ENCODE results near the gene CNTN2. TPM values are rescaled to one million over a fixed set of nuclear protein-coding genes. Genes with fewer than 3 reads are reported as not detected.

The CNTN2 gene
- total RNA-seq, 2 experiments from 2014 or later, result not detected

- intact Hi-C loops (cut with micrococcal nuclease), result loop anchor here (1.0 kb wide), 2 partner anchors 72 to 86 kb away; no protein-coding TSS in a partner anchor
- H3K4me1 Mint-ChIP-seq (ENCODE audit: low read depth), result peaks cover 2% of the 10 kb centered on the region
- DNase-seq, result no peak
- H3K27ac Mint-ChIP-seq, result no peak overlapping the region
- H3K36me3 Mint-ChIP-seq (ENCODE audit: low read depth), result no peaks in the 10 kb centered on the region
- CTCF ChIA-PET, result interaction anchor here (0.5 to 4.2 kb wide), 37 partner anchors 9 to 434 kb away, joined by 3 to 116 read pairs (median 5); no protein-coding TSS in a partner anchor
- no peaks in the 10 kb centered on the region for H3K9me3 Mint-ChIP-seq
- H3K4me3 Mint-ChIP-seq, result no peak overlapping the region
- no peaks in the 10 kb centered on the region for H3K27me3 Mint-ChIP-seq (ENCODE audit: low read depth)
Observed at GRCh38 chr1:205061227-205061626, 18.2 kb downstream of the CNTN2 start.

GRCh38 chr1:205061665-205062069, 18.7 kb downstream of the CNTN2 start:
- H3K27ac Mint-ChIP-seq, result no peak overlapping the region
- intact Hi-C loops (cut with micrococcal nuclease), result loop anchor here (1.0 kb wide), 2 partner anchors 72 to 86 kb away; no protein-coding TSS in a partner anchor
- CTCF ChIA-PET, result interaction anchor here (0.5 to 4.2 kb wide), 40 partner anchors 9 to 435 kb away, joined by 3 to 116 read pairs (median 4); partner anchors contain the start of gene RBBP5
- peak; percentile 90 for DNase-seq
- H3K4me1 Mint-ChIP-seq (ENCODE audit: low read depth), result peaks cover 2% of the 10 kb centered on the region
- H3K36me3 Mint-ChIP-seq (ENCODE audit: low read depth), result no peaks in the 10 kb centered on the region
- no peaks in the 10 kb centered on the region for H3K9me3 Mint-ChIP-seq
- no peak overlapping the region for H3K4me3 Mint-ChIP-seq
- no peaks in the 10 kb centered on the region for H3K27me3 Mint-ChIP-seq (ENCODE audit: low read depth)

GRCh38 chr1:205062319-205062718, 19.3 kb downstream of the CNTN2 start:
- Mint-ChIP-seq H3K4me3 (no peak overlapping the region), H3K9me3 (no peaks in the 10 kb centered on the region), H3K27ac (no peak overlapping the region), H3K4me1 (ENCODE audit: low read depth) (peaks cover 2% of the 10 kb centered on the region), H3K36me3 (ENCODE audit: low read depth) (no peaks in the 10 kb centered on the region), H3K27me3 (ENCODE audit: low read depth) (no peaks in the 10 kb centered on the region)
- no peak for DNase-seq
- intact Hi-C loops (cut with micrococcal nuclease), result no loop called here
- CTCF ChIA-PET, result interaction anchor here (0.6 to 4.2 kb wide), 21 partner anchors 8 to 357 kb away, joined by 3 to 116 read pairs (median 5); partner anchors contain the start of gene RBBP5

- Mint-ChIP-seq H3K4me3 (no peak overlapping the region), H3K9me3 (no peaks in the 10 kb centered on the region), H3K4me1 (ENCODE audit: low read depth) (peaks cover 2% of the 10 kb centered on the region), H3K36me3 (ENCODE audit: low read depth) (no peaks in the 10 kb centered on the region), H3K27ac (no peak overlapping the region), H3K27me3 (ENCODE audit: low read depth) (no peaks in the 10 kb centered on the region)
- intact Hi-C loops (cut with micrococcal nuclease), result no loop called here
- DNase-seq, result no peak
- CTCF ChIA-PET, result interaction anchor here (0.6 to 4.2 kb wide), 12 partner anchors 19 to 316 kb away, joined by 3 to 116 read pairs (median 8); no protein-coding TSS in a partner anchor
Observed at GRCh38 chr1:205062895-205063294, 19.9 kb downstream of the CNTN2 start.

GRCh38 chr1:205064301-205064700, 21.3 kb downstream of the CNTN2 start:
- CTCF ChIA-PET, result interaction anchor here (0.7 to 4.2 kb wide), 5 partner anchors 75 to 231 kb away, joined by 3 to 116 read pairs (median 36); no protein-coding TSS in a partner anchor
- no peaks in the 10 kb centered on the region for H3K9me3 Mint-ChIP-seq
- H3K4me3 Mint-ChIP-seq, result no peak overlapping the region
- H3K27ac Mint-ChIP-seq, result no peak overlapping the region
- peaks cover 2% of the 10 kb centered on the region for H3K4me1 Mint-ChIP-seq (ENCODE audit: low read depth)
- intact Hi-C loops (cut with micrococcal nuclease), result no loop called here
- DNase-seq, result no peak
- no peaks in the 10 kb centered on the region for H3K36me3 Mint-ChIP-seq (ENCODE audit: low read depth)
- H3K27me3 Mint-ChIP-seq (ENCODE audit: low read depth), result no peaks in the 10 kb centered on the region

- Mint-ChIP-seq H3K4me3 (no peak overlapping the region), H3K4me1 (ENCODE audit: low read depth) (peaks cover 2% of the 10 kb centered on the region)
- CTCF ChIA-PET, result interaction anchor here (3.8 kb wide), 1 partner anchor 92 kb away, joined by 36 read pairs; no protein-coding TSS in a partner anchor
Observed at GRCh38 chr1:205064741-205065316, 21.8 kb downstream of the CNTN2 start.

GRCh38 chr1:205065666-205066065, 22.7 kb downstream of the CNTN2 start:
- Mint-ChIP-seq H3K9me3 (no peaks in the 10 kb centered on the region), H3K4me1 (ENCODE audit: low read depth) (peaks cover 2% of the 10 kb centered on the region), H3K27me3 (ENCODE audit: low read depth) (no peaks in the 10 kb centered on the region), H3K4me3 (no peak overlapping the region), H3K27ac (no peak overlapping the region), H3K36me3 (ENCODE audit: low read depth) (no peaks in the 10 kb centered on the region)
- intact Hi-C loops (cut with micrococcal nuclease), result no loop called here
- CTCF ChIA-PET, result interaction anchor here (0.8 kb wide), 1 partner anchor 124 kb away, joined by 4 read pairs; no protein-coding TSS in a partner anchor
- DNase-seq, result no peak

More at GRCh38 chr1:205064741-205065316, 21.8 kb downstream of the CNTN2 start:
- DNase-seq, result no peak
- no peaks in the 10 kb centered on the region for H3K9me3 Mint-ChIP-seq
- intact Hi-C loops (cut with micrococcal nuclease), result no loop called here
- no peaks in the 10 kb centered on the region for H3K27me3 Mint-ChIP-seq (ENCODE audit: low read depth)
- H3K27ac Mint-ChIP-seq, result no peak overlapping the region
- H3K36me3 Mint-ChIP-seq (ENCODE audit: low read depth), result no peaks in the 10 kb centered on the region

GRCh38 chr1:205066141-205066818, 23.3 kb downstream of the CNTN2 start:
- Mint-ChIP-seq H3K27me3 (ENCODE audit: low read depth) (no peaks in the 10 kb centered on the region), H3K9me3 (no peaks in the 10 kb centered on the region), H3K36me3 (ENCODE audit: low read depth) (no peaks in the 10 kb centered on the region), H3K4me3 (no peak overlapping the region), H3K27ac (no peak overlapping the region), H3K4me1 (ENCODE audit: low read depth) (peaks cover 2% of the 10 kb centered on the region)
- CTCF ChIA-PET, result interaction anchor here (0.8 kb wide), 1 partner anchor 125 kb away, joined by 4 read pairs; no protein-coding TSS in a partner anchor
- no peak for DNase-seq
- intact Hi-C loops (cut with micrococcal nuclease), result no loop called here

- CTCF ChIA-PET, result no interaction called here
- no peak for DNase-seq
- Mint-ChIP-seq H3K4me1 (ENCODE audit: low read depth) (no peaks in the 10 kb centered on the region), H3K9me3 (no peaks in the 10 kb centered on the region), H3K4me3 (no peak overlapping the region), H3K27ac (no peak overlapping the region), H3K36me3 (ENCODE audit: low read depth) (no peaks in the 10 kb centered on the region), H3K27me3 (ENCODE audit: low read depth) (no peaks in the 10 kb centered on the region)
- intact Hi-C loops (cut with micrococcal nuclease), result no loop called here
Observed at GRCh38 chr1:205067031-205067430, 24.0 kb downstream of the CNTN2 start.

GRCh38 chr1:205068001-205068400, 25.0 kb downstream of the CNTN2 start:
- H3K27me3 Mint-ChIP-seq (ENCODE audit: low read depth), result no peaks in the 10 kb centered on the region
- no peak overlapping the region for H3K4me3 Mint-ChIP-seq
- no peaks in the 10 kb centered on the region for H3K36me3 Mint-ChIP-seq (ENCODE audit: low read depth)
- no peak overlapping the region for H3K27ac Mint-ChIP-seq
- no peaks in the 10 kb centered on the region for H3K4me1 Mint-ChIP-seq (ENCODE audit: low read depth)
- intact Hi-C loops (cut with micrococcal nuclease), result no loop called here
- DNase-seq, result no peak
- CTCF ChIA-PET, result no interaction called here
- no peaks in the 10 kb centered on the region for H3K9me3 Mint-ChIP-seq

- CTCF ChIA-PET, result no interaction called here
- no peak overlapping the region for H3K4me3 Mint-ChIP-seq
- DNase-seq, result no peak
- H3K9me3 Mint-ChIP-seq, result no peaks in the 10 kb centered on the region
- H3K4me1 Mint-ChIP-seq (ENCODE audit: low read depth), result no peaks in the 10 kb centered on the region
- no peak overlapping the region for H3K27ac Mint-ChIP-seq
- no peaks in the 10 kb centered on the region for H3K36me3 Mint-ChIP-seq (ENCODE audit: low read depth)
- intact Hi-C loops (cut with micrococcal nuclease), result no loop called here
- H3K27me3 Mint-ChIP-seq (ENCODE audit: low read depth), result no peaks in the 10 kb centered on the region
Observed at GRCh38 chr1:205068457-205069040, 25.5 kb downstream of the CNTN2 start.

- CTCF ChIA-PET, result interaction anchor here (2.7 kb wide), 1 partner anchor 8 kb away, joined by 16 read pairs; no protein-coding TSS in a partner anchor
- no peak for DNase-seq
- Mint-ChIP-seq H3K27me3 (ENCODE audit: low read depth) (no peaks in the 10 kb centered on the region), H3K4me1 (ENCODE audit: low read depth) (no peaks in the 10 kb centered on the region), H3K27ac (no peak overlapping the region), H3K9me3 (no peaks in the 10 kb centered on the region), H3K36me3 (ENCODE audit: low read depth) (no peaks in the 10 kb centered on the region), H3K4me3 (no peak overlapping the region)
- intact Hi-C loops (cut with micrococcal nuclease), result no loop called here
Observed at GRCh38 chr1:205069371-205070125, 26.5 kb downstream of the CNTN2 start.
